Measurements from ENCODE around the gene KRT2. TPM values are rescaled to one million over a fixed set of nuclear protein-coding genes. Genes with fewer than 3 reads are reported as not detected.

KRT2 gene
- polyA plus RNA-seq, 2 of the 4 experiments (the other 2 are of a cell fraction) = 0.09 TPM; not detected in 1

DNA sequence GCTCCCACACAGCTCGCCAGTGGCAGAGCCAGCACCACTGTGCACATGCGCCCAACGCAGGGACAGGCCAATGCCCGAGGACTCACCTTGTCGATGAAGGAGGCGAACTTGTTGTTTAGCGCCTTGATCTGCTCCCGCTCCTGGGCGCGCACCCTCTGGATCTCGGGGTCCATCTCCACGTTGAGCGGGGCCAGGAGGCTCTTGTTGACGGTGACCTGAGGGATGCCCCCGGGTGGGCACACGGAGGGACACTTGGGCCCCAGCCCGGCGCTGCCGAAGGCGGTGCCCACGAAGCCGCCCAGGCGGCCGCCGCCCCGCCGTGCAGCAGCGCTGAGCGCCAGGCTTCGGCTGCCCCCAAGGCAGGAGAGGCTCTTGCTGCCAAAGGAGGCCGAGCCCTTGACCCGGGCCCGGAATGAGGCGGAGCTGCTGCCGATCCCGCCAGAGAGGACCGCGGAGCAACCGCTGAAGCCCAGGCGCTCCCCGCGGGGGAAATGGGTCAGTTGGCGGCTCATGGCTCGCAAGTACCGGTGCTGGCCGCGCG, 51.0 kb downstream of the KRT2 start, which contains the start of gene KRT72:
KRT72 (minus strand) TSS at position 523 of the 541 bp plus-strand sequence; CDS start at position 512, 11 bp downstream.
- POLR2A ChIA-PET = no interaction called here
- no peak within 1 kb of the TSS for H3K4me3 ChIP-seq

DNA sequence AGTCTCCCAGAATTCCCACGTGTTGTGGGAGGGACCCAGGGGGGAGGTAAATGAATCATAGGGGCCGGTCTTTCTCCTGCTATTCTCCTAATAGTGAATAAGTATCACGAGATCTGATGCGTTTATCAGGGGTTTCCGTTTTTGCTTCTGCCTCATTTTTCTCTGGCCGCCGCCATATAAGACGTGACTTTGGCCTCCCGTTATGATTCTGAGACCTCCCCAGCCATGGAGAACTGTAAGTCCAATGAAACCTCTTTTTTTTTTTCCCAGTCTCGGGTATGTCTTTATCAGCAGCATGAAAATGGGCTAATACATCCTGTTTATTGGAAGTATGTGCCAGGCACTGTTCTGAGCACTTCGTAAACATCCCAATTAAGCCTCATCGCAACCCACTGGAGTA, 51.5 kb downstream of the KRT2 start:
- 69% methylated on average over 12 of the region's 12 CpGs for WGBS (ENCODE audit: missing lambda C conversion rate)

More for the DNA sequence above, 51.0 kb downstream of the KRT2 start, which contains the start of gene KRT72:
- no peaks in the 10 kb centered on the region for H3K4me1 ChIP-seq
- CTCF ChIA-PET = no interaction called here
- no peak for FAIRE-seq
- no peak within 1 kb of the TSS for H3K27ac ChIP-seq
- H3K9me3 ChIP-seq = no peaks in the 10 kb centered on the region
- ATAC-seq = no peak
- WGBS (ENCODE audit: missing lambda C conversion rate) = 86% methylated on average over 48 of the region's 48 CpGs
- no peak for DNase-seq (ENCODE audit: low read depth in 1 of 2, low spot score in 1 of 2)
- TF ChIP-seq POLR2AphosphoS2 (conservative IDR thresholded peaks at IDR 0.05; ENCODE audit: low read length) = no peak
- no peak for TF ChIP-seq EP300 (IDR thresholded peaks at IDR 0.05)
- TF ChIP-seq SMC3 (IDR thresholded peaks at IDR 0.05) = no peak
- no peak for TF ChIP-seq RCOR1 (IDR thresholded peaks at IDR 0.05; ENCODE audit: low read depth, low read length)
- TF ChIP-seq, protein P1, sequence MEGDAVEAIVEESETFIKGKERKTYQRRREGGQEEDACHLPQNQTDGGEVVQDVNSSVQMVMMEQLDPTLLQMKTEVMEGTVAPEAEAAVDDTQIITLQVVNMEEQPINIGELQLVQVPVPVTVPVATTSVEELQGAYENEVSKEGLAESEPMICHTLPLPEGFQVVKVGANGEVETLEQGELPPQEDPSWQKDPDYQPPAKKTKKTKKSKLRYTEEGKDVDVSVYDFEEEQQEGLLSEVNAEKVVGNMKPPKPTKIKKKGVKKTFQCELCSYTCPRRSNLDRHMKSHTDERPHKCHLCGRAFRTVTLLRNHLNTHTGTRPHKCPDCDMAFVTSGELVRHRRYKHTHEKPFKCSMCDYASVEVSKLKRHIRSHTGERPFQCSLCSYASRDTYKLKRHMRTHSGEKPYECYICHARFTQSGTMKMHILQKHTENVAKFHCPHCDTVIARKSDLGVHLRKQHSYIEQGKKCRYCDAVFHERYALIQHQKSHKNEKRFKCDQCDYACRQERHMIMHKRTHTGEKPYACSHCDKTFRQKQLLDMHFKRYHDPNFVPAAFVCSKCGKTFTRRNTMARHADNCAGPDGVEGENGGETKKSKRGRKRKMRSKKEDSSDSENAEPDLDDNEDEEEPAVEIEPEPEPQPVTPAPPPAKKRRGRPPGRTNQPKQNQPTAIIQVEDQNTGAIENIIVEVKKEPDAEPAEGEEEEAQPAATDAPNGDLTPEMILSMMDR (IDR thresholded peaks at IDR 0.05) = no peak
- no peak for TF ChIP-seq CBX2 (IDR thresholded peaks at IDR 0.05; ENCODE audit: borderline replicate concordance, low read depth)
- TF ChIP-seq MAZ (IDR thresholded peaks at IDR 0.05; ENCODE audit: borderline replicate concordance, low read depth, low read length) = no peak
- no peak for TF ChIP-seq NR3C1 (IDR thresholded peaks at IDR 0.05)
- no peak for TF ChIP-seq RARB (CRISPR knock-in tag; IDR thresholded peaks at IDR 0.05)
- no peak for TF ChIP-seq ZFP36 (IDR thresholded peaks at IDR 0.05; ENCODE audit: borderline replicate concordance, partially characterized antibody)
- TF ChIP-seq, protein P2, sequence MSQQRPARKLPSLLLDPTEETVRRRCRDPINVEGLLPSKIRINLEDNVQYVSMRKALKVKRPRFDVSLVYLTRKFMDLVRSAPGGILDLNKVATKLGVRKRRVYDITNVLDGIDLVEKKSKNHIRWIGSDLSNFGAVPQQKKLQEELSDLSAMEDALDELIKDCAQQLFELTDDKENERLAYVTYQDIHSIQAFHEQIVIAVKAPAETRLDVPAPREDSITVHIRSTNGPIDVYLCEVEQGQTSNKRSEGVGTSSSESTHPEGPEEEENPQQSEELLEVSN (IDR thresholded peaks at IDR 0.05; ENCODE audit: borderline replicate concordance, low read depth) = no peak
- no peak for TF ChIP-seq ESRRA (IDR thresholded peaks at IDR 0.05; ENCODE audit: borderline replicate concordance, low read length)
- TF ChIP-seq, protein P3, sequence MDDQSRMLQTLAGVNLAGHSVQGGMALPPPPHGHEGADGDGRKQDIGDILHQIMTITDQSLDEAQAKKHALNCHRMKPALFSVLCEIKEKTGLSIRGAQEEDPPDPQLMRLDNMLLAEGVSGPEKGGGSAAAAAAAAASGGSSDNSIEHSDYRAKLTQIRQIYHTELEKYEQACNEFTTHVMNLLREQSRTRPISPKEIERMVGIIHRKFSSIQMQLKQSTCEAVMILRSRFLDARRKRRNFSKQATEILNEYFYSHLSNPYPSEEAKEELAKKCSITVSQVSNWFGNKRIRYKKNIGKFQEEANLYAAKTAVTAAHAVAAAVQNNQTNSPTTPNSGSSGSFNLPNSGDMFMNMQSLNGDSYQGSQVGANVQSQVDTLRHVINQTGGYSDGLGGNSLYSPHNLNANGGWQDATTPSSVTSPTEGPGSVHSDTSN (IDR thresholded peaks at IDR 0.05) = no peak
- no peak for TF ChIP-seq ZC3H11A (IDR thresholded peaks at IDR 0.05)
- TF ChIP-seq EHMT2 (IDR thresholded peaks at IDR 0.05; ENCODE audit: low read depth) = no peak
- TF ChIP-seq GATA3 (IDR thresholded peaks at IDR 0.05; ENCODE audit: borderline replicate concordance) = no peak
- H3K4me2 ChIP-seq = no peak within 1 kb of the TSS

DNA sequence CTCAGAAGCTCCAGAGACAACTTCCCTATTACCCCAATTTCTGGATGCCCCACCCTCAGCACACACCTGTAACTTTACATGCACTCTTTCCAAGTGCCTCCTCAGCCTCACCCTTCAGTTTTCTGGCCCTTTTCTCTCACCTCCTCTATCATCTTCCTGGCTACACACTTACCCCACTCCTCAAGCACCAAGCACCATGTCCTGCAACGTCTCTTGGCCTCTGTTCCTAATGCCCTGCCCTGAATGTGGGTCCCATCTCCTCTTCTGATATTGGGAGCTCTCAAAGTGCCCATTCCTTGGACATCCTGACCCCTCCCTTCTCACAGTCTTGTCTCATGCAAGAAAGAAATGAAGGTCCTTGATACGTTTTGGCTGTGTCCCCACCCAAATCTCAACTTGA, 51.9 kb downstream of the KRT2 start:
- no peak overlapping the region for H3K4me3 ChIP-seq
- no peak overlapping the region for H3K4me2 ChIP-seq
- ATAC-seq (no peak), DNase-seq (ENCODE audit: low read depth in 1 of 2, low spot score in 1 of 2) (no peak), FAIRE-seq (no peak)
- 6% methylated on average over 2 of the region's 2 CpGs for WGBS (ENCODE audit: missing lambda C conversion rate)
- peaks cover 3% of the 10 kb centered on the region; the same call in 1 of the 3 replicates for H3K4me1 ChIP-seq
- no peaks in the 10 kb centered on the region for H3K9me3 ChIP-seq
- CTCF ChIA-PET = interaction anchor here (1.8 kb wide), 1 partner anchor 17 kb away, joined by 6 read pairs; no protein-coding TSS in a partner anchor
- POLR2A ChIA-PET = no interaction called here
- H3K27ac ChIP-seq = no peak overlapping the region
- TF ChIP-seq NPAS2 (CRISPR knock-in tag; IDR thresholded peaks at IDR 0.05; ENCODE audit: borderline replicate concordance) (no peak), BHLHE40 (IDR thresholded peaks at IDR 0.05; ENCODE audit: low read depth, low read length) (no peak), SMC3 (IDR thresholded peaks at IDR 0.05) (no peak), FOXS1 (CRISPR knock-in tag; IDR thresholded peaks at IDR 0.05) (no peak), JUN (IDR thresholded peaks at IDR 0.05) (no peak), JUNB (IDR thresholded peaks at IDR 0.05) (no peak), FOSL2 (IDR thresholded peaks at IDR 0.05) (no peak), FOSL2 (CRISPR knock-in tag; IDR thresholded peaks at IDR 0.05) (no peak), KDM5A (IDR thresholded peaks at IDR 0.05) (no peak)

More for the DNA sequence above, 51.5 kb downstream of the KRT2 start:
- Histone ChIP-seq H3K4me1 (peaks cover 3% of the 10 kb centered on the region; the same call in 1 of the 3 replicates), H3K4me3 (no peak overlapping the region), H3K9me3 (no peaks in the 10 kb centered on the region), H3K27ac (no peak overlapping the region), H3K4me2 (no peak overlapping the region)
- no peak for TF ChIP-seq HOXB13 (CRISPR knock-in tag; IDR thresholded peaks at IDR 0.05; ENCODE audit: low read depth)
- ChIA-PET POLR2A (no interaction called here), CTCF (no interaction called here)
- ATAC-seq (no peak), FAIRE-seq (no peak), DNase-seq (ENCODE audit: low read depth in 1 of 2, low spot score in 1 of 2) (no peak)
